ENCODE results near the gene PIGBOS1.
A peak's percentile ranks its signal among the peaks of the same experiment; 100 is the strongest.
"Not testable (repeated sequence)": the region's sequence is repeated elsewhere in the genome, so short reads cannot be mapped to it uniquely, and the experiment has no call there.

The PIGBOS1 gene

GRCh38 chr15:55318588-55319494 lies at the start of gene PIGBOS1, which contains the start of gene PIGB:
Gene PIGBOS1, minus strand, starts transcription at chr15:55319123. Its CDS starts 1,331 bp downstream, at chr15:55317792.
Gene PIGB, plus strand, starts transcription at chr15:55319222. Its CDS starts 29 bp downstream, at chr15:55319251.
- peak; percentile 89 for DNase-seq (ENCODE audit: low spot score)

DNA sequence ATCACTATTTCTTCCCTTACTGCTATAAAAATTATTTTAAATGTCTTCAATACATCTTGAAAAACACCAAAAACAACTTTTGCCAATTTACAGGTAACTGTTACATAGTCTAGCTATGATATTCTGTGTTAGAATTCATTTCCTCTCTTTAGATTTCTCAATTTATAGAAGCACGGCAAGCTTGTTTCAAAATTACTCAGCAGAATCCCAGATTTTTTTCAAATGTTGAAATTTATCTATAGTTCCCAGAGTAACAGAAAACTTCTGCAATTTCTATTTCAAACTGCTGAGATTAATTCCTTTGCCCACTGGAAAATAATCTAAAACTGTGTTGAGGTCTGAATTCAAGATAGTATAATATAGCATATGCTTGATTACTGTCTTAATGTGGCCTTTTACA lies 48.1 kb upstream of the PIGBOS1 start:
- DNase-seq (ENCODE audit: low spot score), result no peak

- no peak for DNase-seq (ENCODE audit: low spot score)
Observed at GRCh38 chr15:55362641-55363040, 43.7 kb upstream of the PIGBOS1 start.

DNA sequence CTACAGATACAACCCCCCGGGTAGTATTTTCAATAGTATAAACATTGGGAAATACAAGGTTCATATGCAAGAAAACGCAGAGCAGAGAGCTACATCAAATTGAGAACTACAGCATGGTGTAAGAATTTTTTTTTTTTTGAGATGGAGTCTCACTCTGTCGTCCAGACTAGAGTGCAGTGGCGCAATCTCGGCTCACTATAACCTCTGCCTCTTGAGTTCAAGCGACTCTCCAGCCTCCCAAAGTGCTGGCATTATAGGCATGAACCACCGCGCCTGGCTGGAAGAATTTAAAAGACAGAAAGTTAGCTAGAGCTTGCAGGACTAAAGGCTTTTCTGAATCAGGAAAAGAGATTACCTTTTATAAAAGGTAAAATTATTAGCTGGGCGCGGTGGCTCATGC lies 42.1 kb upstream of the PIGBOS1 start:
- DNase-seq (ENCODE audit: low spot score), result no peak

- peak; percentile 12 for DNase-seq (ENCODE audit: low spot score)
Observed at GRCh38 chr15:55360256-55360655, 41.3 kb upstream of the PIGBOS1 start.

DNA sequence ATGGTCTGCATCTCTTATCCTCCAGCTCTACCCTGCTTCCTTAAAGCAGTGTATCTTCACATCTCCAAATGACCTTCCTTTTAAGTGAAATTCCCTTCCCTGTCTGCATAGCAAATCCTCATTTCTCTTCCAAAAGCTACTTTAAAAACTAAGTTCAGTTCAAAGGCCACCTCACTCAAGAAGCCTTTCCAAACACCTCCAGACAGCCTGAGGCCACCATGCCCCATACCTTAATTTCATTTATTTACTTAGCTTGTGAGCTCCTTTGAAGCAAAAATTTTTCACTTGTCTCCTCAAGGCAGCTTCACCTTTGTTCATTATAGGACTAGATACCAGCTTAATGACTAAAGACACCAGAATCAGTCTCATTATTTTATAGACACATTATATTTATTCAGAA lies 39.5 kb upstream of the PIGBOS1 start:
- no peak for DNase-seq (ENCODE audit: low spot score)

DNA sequence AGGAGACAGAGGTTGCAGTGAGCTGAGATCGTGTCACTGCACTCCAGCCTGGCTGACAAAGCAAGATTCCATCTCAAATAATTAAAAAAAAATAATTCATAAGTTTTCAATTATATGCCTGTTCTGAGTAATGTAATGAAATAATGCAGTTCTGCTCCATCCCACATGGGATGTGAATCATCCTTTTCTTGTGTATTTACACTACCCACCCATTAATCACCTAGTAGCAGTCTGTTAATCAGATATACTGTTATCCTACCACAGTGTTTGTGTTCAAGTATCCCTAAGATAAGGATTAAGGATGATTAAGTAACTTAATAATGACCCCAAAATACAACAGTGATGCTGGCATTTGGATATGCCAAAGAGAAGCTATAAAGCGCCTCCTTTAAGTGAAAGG lies 38.9 kb upstream of the PIGBOS1 start:
- no peak for DNase-seq (ENCODE audit: low spot score)

- DNase-seq (ENCODE audit: low spot score), result no peak
Observed at GRCh38 chr15:55356985-55357585, 38.2 kb upstream of the PIGBOS1 start.

GRCh38 chr15:55353025-55353424 lies 34.1 kb upstream of the PIGBOS1 start:
- DNase-seq (ENCODE audit: low spot score), result no peak

GRCh38 chr15:55349282-55349681 lies 30.4 kb upstream of the PIGBOS1 start:
- DNase-seq (ENCODE audit: low spot score), result no peak

DNA sequence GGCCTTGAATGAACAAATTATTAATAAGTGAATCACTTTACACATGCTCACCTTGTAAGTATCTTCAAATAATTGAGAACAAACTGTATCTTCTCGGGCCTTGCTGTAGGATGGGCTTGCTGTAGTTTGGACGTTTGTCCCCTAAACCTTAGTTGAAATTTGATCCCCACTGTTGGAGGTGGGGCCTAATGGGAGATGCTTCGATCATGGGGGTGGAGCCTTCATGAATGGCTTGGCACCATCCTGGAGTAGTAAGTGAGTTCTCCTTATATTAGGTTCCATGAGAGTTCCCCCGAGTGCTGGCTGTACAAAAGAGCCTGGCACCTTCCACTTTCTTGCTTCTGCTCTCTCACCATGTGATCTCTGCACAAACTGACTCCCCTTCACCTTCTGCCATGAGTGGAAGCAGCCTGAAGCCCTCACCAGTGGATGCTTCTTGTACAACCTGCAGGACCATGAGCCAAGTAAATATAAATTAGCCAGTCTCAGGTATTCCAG lies 29.4 kb upstream of the PIGBOS1 start:
- DNase-seq (ENCODE audit: low spot score), result no peak

- DNase-seq (ENCODE audit: low spot score), result no peak
Observed at GRCh38 chr15:55344206-55344605, 25.3 kb upstream of the PIGBOS1 start.

DNA sequence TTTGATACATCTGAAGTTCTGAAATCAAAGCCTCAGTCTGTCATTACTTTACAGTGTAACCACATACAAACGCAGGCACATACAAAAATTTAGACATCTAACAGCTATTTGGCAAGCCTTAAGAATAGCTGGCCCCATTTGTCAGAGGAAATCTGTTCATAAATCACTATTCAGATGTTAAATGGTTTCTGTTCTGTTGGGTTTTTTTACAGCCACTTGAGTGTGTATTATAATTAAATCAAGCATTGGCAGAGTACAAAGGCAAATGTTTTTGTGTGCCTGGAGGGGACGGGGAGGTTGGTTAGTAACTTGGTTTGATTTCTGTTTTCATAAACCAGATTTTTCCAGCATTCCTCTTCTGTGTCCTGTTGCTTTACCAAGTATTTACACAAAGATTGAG lies 24.2 kb upstream of the PIGBOS1 start:
- no peak for DNase-seq (ENCODE audit: low spot score)

DNA sequence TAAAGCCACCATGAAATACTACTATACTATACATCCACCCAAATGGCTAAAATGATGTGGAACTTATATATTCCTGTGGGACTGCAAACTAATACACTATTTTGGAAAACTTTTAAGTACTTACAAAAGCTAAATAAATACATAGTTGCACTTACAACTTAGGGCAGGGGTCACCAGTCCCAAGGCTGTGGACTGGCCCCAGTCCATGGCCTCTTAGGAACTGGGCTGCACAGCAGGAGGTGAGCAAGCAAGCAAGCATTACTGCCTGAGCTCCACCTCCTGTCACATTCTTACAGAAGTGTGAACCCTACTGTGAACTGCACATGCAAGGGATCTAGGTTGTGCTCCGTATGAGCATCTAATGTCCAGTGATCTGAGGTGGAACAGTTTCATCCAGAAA lies 18.2 kb upstream of the PIGBOS1 start:
- no peak for DNase-seq (ENCODE audit: low spot score)

- no peak for DNase-seq (ENCODE audit: low spot score)
Observed at GRCh38 chr15:55334997-55335396, 16.1 kb upstream of the PIGBOS1 start.

DNA sequence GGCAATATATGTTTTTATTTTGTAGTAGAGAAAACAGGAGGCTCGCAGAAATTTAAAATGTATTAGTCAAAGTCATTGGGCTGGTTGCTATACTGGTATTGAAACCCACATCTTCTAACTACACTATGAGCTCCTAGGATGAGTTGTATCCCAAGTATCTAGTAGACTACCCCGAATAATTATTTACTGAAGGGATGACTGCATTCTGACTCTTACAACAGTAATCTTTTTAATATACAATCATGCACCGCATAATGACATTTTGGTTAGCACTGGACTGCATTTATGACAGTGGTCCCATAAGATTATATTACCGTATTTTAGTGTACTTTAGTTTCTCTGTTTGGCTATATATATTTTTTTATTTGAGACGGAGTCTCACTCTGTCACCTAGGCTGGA lies 15.4 kb upstream of the PIGBOS1 start:
- no peak for DNase-seq (ENCODE audit: low spot score)

DNA sequence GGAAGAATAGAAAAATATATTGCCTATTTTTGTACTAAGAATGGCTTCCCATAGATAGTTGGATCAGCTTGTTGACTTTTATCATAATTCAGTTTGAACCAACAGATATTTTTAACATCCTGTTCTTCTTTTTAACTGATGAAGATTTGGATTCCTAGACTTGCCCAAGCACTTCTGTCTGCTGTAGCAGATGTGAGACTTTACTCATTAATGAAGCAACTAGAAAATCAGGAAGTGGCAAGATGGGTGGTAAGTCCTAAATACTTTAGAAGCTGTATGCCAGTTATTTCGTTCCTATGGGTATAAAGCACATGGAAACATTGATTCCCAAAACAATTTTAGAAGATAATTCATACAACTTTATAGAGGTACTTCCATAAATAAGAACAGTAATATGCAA lies 8.5 kb upstream of the PIGBOS1 start:
- no peak for DNase-seq (ENCODE audit: low spot score)

- DNase-seq (ENCODE audit: low spot score), result no peak
Observed at GRCh38 chr15:55322467-55322866, 3.5 kb upstream of the PIGBOS1 start.

GRCh38 chr15:55320963-55321362 lies 2.0 kb upstream of the PIGBOS1 start:
- DNase-seq (ENCODE audit: low spot score), result no peak

DNA sequence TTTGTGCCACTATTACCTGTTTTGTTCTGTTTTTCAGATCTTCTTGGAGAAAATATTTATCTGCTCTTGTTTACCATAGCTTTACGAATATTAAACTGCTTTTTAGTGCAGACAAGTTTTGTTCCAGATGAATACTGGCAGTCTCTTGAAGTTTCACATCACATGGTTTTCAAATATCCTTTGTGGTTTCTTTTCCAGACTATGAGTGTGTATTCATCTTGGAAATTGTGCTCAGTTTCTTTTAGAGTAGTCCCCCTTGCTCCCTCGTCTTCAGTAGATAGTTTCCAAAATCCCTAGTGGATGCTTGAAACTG lies 1.3 kb upstream of the PIGBOS1 start:
- peak; percentile 3 for DNase-seq (ENCODE audit: low spot score)

GRCh38 chr15:55319537-55320237 lies 764 bp upstream of the PIGBOS1 start:
- peak; percentile 22 for DNase-seq (ENCODE audit: low spot score)

GRCh38 chr15:55302801-55303200 lies 16.1 kb downstream of the PIGBOS1 start:
- not testable (repeated sequence) for DNase-seq (ENCODE audit: low spot score)

GRCh38 chr15:55297315-55297714 lies 21.6 kb downstream of the PIGBOS1 start:
- no peak for DNase-seq (ENCODE audit: low spot score)
